ENCODE data around the gene ANXA2R.
"Not testable (repeated sequence)": the region's sequence is repeated elsewhere in the genome, so short reads cannot be mapped to it uniquely, and the experiment has no call there.

Gene ANXA2R

DNA sequence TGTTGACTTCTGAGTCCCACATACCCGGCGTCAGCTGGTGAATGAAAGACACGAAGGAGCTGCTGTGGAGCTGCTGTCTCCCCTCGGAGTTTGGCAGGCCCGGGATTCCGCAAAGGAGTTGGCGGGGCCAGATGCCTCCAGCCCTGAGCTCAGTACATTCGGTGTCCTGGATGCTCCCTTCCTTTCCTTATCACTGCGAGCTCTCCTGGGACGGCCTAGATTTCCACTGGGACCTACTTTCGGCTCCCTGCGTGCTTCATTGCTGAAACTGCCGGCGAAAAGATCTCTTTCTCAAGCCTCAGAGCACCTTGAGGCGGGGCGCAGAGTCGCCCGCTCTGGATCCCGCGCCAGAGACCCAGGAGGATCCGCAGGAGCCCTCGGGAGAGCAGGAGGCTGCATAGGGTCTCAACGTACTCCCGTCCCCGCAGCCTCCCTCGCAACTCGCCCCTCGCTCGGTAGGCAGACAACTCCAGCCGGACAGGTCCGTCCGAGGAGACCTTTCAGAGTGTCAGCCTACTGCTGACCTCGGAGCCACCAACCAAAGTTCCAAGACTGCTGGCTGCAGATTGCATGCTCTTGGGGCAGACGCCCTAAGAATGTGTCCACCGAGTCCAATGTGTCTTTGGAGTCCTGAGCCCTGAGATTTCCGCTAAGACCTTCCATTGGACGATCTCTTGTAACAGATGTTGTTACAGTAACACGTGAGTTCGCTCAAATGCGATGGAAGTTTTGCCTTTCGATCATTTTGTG lies 6.1 kb downstream of the ANXA2R start:
- DNase-seq (ENCODE audit: low spot score), result no peak

GRCh38 chr5:43027054-43027785 lies 12.9 kb downstream of the ANXA2R start:
- no peak for DNase-seq (ENCODE audit: low spot score)

DNA sequence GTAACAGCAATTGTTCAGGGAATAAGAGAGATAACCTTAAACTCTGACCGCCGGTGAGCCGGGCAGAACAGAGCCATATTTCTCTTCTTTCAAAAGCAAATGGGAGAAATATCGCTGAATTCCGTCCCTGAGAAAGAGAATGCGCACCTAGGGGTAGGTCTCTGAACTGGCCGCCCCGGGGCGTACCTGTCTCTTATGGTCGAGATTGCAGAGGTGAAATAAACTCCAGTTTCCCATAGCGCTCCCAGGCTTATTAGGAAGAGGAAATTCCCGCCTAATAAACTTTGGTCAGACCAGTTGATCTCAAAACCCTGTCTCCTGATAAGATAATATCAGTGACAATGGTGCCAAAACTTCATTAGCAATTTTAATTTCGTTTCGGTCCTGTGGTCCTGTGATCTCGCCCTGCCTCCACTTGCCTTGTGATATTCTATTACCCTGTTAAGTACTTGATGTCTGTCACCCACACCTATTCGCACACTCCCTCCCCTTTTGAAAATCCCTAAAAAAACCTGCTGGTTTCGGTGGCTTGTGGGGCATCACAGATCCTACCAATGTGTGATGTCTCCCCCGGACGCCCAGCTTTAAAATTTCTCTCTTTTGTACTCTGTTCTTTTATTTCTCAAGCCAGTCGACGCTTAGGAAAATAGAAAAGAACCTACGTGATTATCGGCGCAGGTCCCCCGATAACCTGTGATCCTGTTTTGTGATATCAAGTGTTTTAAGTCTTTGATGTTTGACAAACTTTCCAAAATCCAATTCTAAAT lies 14.8 kb downstream of the ANXA2R start:
- not testable (repeated sequence) for DNase-seq (ENCODE audit: low spot score)

GRCh38 chr5:43024217-43024616 lies 15.9 kb downstream of the ANXA2R start:
- DNase-seq (ENCODE audit: low spot score), result no peak

DNA sequence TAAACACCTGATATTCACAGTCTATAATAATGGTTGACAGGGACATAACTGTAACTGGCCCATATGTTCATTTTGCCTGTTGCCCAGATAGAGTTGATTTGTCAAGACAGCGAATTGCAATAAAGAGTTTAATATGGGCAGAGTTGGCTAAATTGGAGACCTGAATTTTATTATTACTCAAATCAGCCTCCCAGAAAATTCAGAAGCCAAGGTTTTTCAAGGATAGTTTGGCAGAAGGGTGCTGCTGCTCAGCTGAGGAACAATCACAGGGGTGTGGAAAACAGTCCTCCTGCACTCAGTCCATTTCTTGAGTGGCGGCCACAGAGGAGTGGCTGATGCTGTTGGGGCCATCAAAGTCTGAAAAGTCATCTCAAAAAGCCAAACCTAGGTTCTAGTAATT lies 19.0 kb downstream of the ANXA2R start:
- DNase-seq (ENCODE audit: low spot score), result no peak

GRCh38 chr5:43020399-43020746 lies 19.7 kb downstream of the ANXA2R start:
- peak; percentile 28 for DNase-seq (ENCODE audit: low spot score)

DNA sequence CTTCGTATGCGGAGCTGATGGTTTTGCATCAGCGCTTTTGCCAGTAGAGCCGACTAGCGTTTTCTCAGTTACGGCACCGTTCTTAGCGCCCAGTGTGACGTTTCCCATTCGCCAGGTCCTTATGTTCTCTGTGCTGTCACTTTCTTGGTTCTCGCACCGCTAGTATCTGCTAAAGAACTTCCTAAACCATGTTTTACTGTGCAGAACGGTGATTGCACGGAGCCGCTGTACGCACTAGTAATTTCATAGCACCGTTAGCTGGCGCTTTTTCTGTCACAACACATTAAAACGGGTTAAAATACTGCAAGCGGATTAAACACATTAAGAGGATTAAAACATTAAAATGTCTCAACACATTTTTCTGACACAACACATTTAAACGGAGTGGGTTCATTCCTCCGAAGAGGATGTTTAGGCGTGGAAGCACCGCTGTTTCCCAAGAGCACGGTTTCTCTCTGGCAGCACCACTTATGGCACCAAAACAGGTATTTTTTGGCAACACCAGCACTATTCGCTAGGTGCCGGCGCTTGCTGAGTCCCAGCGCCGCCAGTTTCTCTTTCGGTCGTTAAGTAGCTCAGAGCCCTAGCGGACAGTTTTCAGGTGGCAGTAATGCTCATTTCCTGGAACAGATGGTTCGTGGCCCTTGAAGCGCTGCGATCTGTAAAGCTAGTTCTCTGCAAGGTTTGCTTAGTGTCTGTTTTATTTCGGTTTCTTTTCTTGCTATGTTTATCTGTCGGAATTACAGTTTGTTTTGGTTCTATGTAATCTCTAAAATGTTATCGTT lies 20.3 kb downstream of the ANXA2R start:
- peak; percentile 92 for DNase-seq (ENCODE audit: low spot score)

GRCh38 chr5:43019291-43019613 lies 20.9 kb downstream of the ANXA2R start:
- no peak for DNase-seq (ENCODE audit: low spot score)

DNA sequence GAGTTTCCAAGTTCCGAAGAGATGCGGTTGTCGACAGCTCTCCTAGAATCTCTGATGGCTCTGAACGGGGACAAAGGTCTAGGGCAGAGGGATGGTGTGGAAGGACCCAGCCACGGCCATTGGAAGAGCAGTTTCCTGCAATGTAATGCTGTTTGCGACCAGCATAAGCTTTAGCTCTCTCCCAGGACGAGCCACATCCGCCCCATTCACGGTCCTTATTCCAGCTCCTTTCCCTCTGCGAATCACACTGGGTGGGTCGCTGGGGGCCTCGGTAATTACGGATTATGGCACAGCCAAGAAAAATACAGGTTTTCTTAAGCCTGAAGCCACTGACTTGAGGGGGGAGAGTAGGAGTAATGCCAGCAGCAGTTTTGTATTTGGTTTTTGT lies 22.7 kb downstream of the ANXA2R start:
- DNase-seq (ENCODE audit: low spot score), result no peak

DNA sequence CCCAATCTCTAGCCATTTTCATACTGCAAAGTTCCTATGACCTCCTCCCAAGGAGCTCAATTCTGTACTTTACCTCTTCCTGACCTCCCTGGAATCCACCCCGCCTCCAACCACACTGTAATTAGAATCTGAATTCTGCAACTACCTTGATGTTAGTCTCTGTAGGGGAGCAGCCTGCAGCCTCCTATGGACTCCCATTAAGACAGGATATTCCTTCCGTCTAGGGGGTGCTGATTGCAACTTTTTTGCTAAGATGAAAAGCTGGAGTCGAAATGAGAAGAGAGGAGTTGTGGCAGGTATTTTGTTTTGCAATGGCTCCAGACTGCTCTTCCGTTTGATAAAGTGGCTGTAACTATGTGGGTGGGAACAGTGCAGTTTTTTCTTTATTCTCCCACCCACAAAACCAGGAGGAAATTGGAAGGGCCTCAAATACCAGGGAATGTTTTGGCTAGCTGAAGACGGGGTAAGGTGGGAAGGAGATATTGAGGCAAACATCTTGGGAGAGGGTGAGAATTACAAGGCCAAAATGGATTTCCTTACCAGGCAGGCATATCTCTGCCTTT lies 23.8 kb downstream of the ANXA2R start:
- DNase-seq (ENCODE audit: low spot score), result no peak

GRCh38 chr5:43014522-43014921 lies 25.6 kb downstream of the ANXA2R start:
- no peak for DNase-seq (ENCODE audit: low spot score)

- DNase-seq (ENCODE audit: low spot score), result no peak
These were observed 29.2 kb downstream of the ANXA2R start for GRCh38 chr5:43010935-43011315.

DNA sequence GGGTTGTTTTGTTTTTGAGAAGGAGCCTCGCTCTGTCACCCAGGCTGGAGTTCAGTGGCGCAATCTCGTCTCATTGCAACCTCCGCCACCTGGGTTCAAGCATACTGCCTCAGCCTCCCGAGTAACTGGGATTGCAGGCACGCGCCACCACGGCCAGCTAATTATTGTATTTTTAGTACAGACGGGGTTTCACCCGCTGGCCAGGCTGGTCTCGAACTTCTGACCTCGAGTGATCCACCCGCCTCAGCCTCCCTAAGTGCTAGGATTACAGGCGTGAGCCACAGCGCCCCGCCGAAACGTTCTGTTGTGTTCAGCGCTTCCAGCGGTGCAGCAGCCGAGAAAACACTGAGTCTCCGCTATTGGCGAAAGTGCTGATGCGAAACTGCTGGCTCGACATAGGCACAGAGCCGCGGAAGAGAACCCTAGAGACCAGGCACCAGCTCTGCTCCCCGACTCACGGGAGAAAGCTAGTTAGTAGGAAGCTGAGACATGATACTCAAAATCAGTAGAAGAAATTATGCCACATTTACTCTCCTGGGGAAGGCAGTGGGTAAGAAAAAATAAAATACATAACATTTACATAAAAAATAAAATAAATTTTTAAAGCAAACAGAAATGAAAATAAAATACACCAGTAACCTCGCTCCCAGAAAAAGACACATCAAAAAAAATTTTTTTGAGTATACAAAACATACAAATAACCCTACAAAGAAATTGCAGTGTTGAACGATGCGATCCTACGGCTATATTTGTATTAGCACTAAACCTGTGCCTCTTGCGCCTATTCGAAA lies 31.6 kb downstream of the ANXA2R start:
- peak; percentile 95 for DNase-seq (ENCODE audit: low spot score)

DNA sequence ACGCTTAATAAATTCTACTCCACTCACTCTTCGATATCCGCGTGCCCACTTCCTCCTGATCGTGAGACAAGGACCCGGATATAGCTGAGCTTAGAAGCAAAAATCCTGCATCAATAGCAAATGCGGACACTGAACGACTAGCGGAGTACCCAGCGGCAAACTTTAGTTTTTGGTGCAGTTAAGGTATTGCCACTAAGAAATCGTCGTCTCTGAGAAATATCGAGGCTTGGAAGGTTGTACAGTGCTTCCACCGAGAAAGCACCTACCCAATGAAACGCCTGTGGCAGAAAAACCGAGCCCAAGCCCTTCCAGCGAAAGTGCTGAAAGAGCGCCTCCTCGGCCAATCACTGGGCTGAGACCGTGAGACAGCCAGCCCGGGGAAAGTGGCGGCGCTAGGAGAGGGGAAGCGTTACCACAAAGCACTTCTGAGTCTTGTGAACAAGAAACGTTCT lies 32.2 kb downstream of the ANXA2R start:
- DNase-seq (ENCODE audit: low spot score), result peak; percentile 89

GRCh38 chr5:43007246-43007910 lies 32.7 kb downstream of the ANXA2R start:
- DNase-seq (ENCODE audit: low spot score), result peak; percentile 77

DNA sequence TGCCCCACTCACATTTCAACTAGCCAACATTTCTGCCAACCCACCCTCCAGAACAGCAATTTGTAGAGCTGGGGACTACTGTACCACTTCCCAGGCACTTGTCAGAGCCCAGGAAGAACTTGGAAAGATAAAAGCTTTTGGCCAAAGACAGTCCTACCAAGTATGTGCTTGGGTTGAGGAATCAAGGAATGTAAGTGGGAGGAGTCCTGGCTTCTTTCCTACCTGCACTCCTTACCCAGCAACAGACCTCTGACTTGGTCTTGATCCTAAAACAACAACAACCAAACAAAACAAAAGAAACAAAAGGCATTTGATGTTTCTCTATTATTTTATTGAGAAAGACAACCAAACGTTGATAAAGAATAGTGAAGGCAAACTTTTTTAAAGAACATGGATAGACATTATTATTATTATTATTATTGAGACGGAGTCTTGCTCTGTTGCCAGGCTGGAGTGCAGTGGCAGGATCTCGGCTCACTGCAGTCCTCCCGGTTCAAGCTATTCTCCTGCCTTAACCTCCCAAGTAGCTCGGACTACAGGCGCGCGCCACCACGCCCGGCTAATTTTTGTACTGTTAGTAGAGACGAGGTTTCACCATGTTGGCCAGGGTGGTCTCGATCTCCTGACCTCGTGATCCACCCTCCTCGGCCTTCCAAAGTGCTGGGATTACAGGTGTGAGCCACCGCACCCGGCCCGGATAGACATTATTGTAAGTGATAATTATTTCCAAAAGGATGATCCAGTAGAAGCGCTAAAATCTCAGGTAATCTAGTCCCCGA lies 33.5 kb downstream of the ANXA2R start:
- DNase-seq (ENCODE audit: low spot score), result no peak

GRCh38 chr5:43005031-43005430 lies 35.1 kb downstream of the ANXA2R start:
- no peak for DNase-seq (ENCODE audit: low spot score)

DNA sequence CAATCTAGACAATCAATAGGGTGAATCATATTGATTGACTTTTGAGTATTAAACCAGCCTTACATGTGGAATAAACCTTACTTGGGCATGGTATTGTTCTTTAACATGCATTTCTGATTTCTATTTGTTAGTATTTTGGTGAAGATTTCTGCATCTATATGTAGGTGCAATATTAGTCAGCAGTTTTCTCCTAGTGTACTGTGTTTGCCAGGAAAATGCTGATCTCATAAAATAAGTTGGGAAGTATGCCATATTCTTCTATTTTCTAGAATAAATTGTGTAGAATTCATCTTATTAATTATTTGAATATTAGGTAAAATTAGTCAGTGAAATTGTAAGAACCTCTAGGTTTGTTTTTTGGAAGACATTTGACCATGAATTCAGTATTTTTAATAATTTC lies 38.4 kb downstream of the ANXA2R start:
- no peak for DNase-seq (ENCODE audit: low spot score)

DNA sequence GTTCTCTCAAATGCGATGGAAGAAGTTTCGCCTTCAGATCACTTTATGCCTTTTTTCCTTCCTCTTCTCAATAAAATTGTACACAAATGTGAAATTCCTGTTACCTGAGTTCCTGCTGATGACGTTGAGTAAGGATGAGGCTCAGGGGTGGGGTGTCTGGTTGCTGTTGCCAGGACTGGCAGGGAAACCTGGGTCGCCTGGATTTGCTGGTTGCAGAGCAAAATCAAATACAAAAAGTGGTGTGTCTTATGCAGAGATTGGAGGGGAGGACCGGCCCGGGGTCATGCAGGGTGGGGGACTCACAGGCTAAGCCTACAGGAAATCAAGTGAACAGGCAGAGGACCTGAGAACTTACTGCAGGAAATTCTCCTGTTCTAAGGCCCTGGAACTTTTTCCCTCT lies 39.2 kb downstream of the ANXA2R start:
- no peak for DNase-seq (ENCODE audit: low spot score)
